GM23248 (cell line): ENCODE results near the gene TMC8. TPM values are rescaled to one million over a fixed set of nuclear protein-coding genes. Genes with fewer than 3 reads are reported as not detected.

Experiments
- DNase-seq: peaks from one replicate; pipeline ENCODE4 v3.0.0-alpha.2; 2015
- H2AFZ ChIP-seq: fragments of 200-600 bp; sonication (generic); 2 replicates; pipeline ENCODE4 v1.6.1; 2016; ENCODE audit warnings: antibody characterized with exemption
- H3F3A ChIP-seq: fragments of 200-600 bp; sonication (generic); 2 replicates; pipeline ENCODE4 v1.6.1; 2016; ENCODE audit warnings: mild to moderate bottlenecking, antibody characterized with exemption, mixed run types; ENCODE audit not compliant: insufficient read depth
- H3K27ac ChIP-seq: fragments of 200-600 bp; sonication (generic); 2 replicates; pipeline ENCODE4 v1.5.1; 2016; ENCODE audit warnings: mild to moderate bottlenecking
- H3K27me3 ChIP-seq: fragments of 200-600 bp; sonication (generic); replicated peaks from 2 replicates; pipeline ENCODE4 v1.6.1; 2016; ENCODE audit warnings: mild to moderate bottlenecking; ENCODE audit not compliant: insufficient read depth
- H3K36me3 ChIP-seq: fragments of 200-600 bp; sonication (generic); 2 replicates; pipeline ENCODE4 v1.6.1; 2016; ENCODE audit warnings: low read depth, mild to moderate bottlenecking
- H3K4me1 ChIP-seq: fragments of 200-600 bp; sonication (generic); 2 replicates; pipeline ENCODE4 v1.6.1; 2016; ENCODE audit warnings: mild to moderate bottlenecking; ENCODE audit not compliant: insufficient read depth
- H3K4me2 ChIP-seq: fragments of 200-600 bp; sonication (generic); one replicate; pipeline ENCODE4 v1.6.1; 2016; ENCODE audit warnings: mild to moderate bottlenecking; ENCODE audit not compliant: unreplicated experiment
- H3K4me3 ChIP-seq: fragments of 200-600 bp; sonication (generic); 2 replicates; pipeline ENCODE4 v1.5.1; 2016; ENCODE audit warnings: mild to moderate bottlenecking
- H3K79me2 ChIP-seq: fragments of 200-600 bp; sonication (generic); 2 replicates; pipeline ENCODE4 v1.6.1; 2016; ENCODE audit warnings: mild to moderate bottlenecking; ENCODE audit not compliant: insufficient read depth
- H3K9ac ChIP-seq: fragments of 200-600 bp; sonication (generic); 2 replicates; pipeline ENCODE4 v1.6.1; 2016; ENCODE audit warnings: mild to moderate bottlenecking
- H3K9me2 ChIP-seq: fragments of 200-600 bp; sonication (generic); 2 replicates; pipeline ENCODE4 v1.6.1; 2016; ENCODE audit warnings: mixed run types, mild to moderate bottlenecking, moderate library complexity; ENCODE audit not compliant: insufficient read depth
- H3K9me3 ChIP-seq: fragments of 200-600 bp; sonication (generic); one replicate; pipeline ENCODE4 v1.6.1; 2017; ENCODE audit warnings: low read depth
- H4K20me1 ChIP-seq: fragments of 200-600 bp; sonication (generic); 2 replicates; pipeline ENCODE4 v1.6.0; 2016; ENCODE audit not compliant: insufficient read depth
- EZH2 ChIP-seq: fragments of 200-600 bp; sonication (generic); IDR thresholded peaks from 2 replicates; pipeline ENCODE4 v1.6.1; 2018; ENCODE audit warnings: antibody characterized with exemption, mild to moderate bottlenecking; ENCODE audit not compliant: insufficient read depth, poor library complexity, severe bottlenecking
- EZH2phosphoT487 ChIP-seq: fragments of 200-600 bp; sonication (generic); IDR thresholded peaks from 2 replicates; pipeline ENCODE4 v1.6.1; 2018; ENCODE audit warnings: antibody characterized with exemption, moderate library complexity, mild to moderate bottlenecking, low read depth; ENCODE audit not compliant: insufficient read depth
- WGBS, 2 experiments: methylation state at CpG; one replicate each; pipeline ENCODE4 v1.1.6; 2015 to 2017; ENCODE audit warnings: low lambda C conversion rate in 2 of 2, low coverage in 1 of 2; ENCODE audit errors: missing lambda C conversion rate in 2 of 2; 5-methylcytosine and 5-hydroxymethylcytosine counted together
- in situ Hi-C: fragments of 300-500 bp; cut with MboI; formaldehyde crosslinking; loops from 2 replicates; pipeline ENCODE4 v1.15.0; 2020
- polyA plus RNA-seq: library from polyadenylated mRNA; unstranded; fragments of >200 nt; fragmentation: Nextera tagmentation; extraction: Ambion mirVana; gene quantifications from 2 replicates; pipeline ENCODE4 v1.2.1, GENCODE V29; 2016
- total RNA-seq: library from RNA; depleted of rRNA; stranded (reverse); fragments of >200 nt; shearing (Covaris generic); gene quantifications from 2 replicates; pipeline ENCODE4 v1.2.3, GENCODE V29; 2014

The TMC8 gene
- total and polyA plus RNA-seq, 2 experiments from 2014 or later = not detected

DNA sequence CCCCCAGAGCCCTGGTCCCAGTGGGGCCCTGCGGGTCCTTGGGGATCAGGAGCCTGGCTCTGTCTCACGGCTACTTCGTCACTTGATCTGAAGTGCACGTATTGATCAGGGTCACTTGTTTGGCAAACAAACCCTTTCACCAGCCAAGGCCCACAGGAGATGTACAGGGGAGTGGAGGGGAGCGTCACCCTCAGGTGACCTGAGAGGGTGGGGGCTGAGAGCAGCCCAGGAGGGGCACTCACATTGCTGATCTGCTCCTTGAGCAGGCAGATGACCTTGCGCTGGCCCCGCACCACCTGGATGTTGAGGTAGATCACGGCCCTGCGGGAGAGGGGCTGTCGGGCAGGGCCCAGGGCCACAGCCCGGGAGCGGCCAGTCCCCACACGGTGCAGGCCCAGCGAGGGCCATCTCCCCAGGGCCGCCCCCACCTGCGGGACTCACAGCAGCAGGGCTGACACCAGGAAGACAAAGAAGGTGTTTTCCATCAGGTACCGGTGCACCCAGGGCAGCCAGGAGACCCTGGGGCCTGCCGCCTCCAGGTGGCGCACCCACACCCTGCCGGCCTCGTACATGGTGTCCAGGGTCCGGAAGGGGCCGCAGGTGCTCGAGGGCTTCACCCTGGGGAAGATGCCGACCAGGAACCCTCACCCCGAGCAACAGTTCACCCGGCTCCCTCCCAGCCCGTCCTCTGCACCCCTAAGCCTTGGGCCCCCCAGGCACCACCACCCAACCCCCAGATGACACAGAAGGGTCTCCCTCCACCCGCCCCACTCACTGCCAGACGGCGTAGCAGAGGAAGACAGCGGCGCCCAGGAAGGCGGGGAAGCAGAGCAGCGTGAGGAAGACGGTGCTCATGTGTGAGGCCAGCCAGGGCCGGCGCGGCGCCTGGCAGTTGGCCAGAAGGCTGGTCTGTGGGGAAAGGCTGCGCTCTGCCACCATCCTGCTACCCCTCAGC lies 13.3 kb upstream of the TMC8 start:
- Histone ChIP-seq H3K4me1 (no peaks in the 10 kb centered on the region), H3K4me3 (no peak overlapping the region), H3K27ac (no peak overlapping the region), H2AFZ (no peak overlapping the region), H3F3A (no peaks in the 10 kb centered on the region), H3K36me3 (no peaks in the 10 kb centered on the region), H4K20me1 (no peaks in the 10 kb centered on the region), H3K79me2 (no peaks in the 10 kb centered on the region), H3K9me2 (no peaks in the 10 kb centered on the region), H3K9ac (no peak overlapping the region), H3K27me3 (peaks cover 19% of the 10 kb centered on the region), H3K9me3 (no peaks in the 10 kb centered on the region), H3K4me2 (no peak overlapping the region)
- no peak for TF ChIP-seq EZH2phosphoT487
- no peak for TF ChIP-seq EZH2
- in situ Hi-C loops = no loop called here
- WGBS, 2 experiments = 68 to 75% methylated on average over 33 to 41 of the region's 41 CpGs
- no peak for DNase-seq

DNA sequence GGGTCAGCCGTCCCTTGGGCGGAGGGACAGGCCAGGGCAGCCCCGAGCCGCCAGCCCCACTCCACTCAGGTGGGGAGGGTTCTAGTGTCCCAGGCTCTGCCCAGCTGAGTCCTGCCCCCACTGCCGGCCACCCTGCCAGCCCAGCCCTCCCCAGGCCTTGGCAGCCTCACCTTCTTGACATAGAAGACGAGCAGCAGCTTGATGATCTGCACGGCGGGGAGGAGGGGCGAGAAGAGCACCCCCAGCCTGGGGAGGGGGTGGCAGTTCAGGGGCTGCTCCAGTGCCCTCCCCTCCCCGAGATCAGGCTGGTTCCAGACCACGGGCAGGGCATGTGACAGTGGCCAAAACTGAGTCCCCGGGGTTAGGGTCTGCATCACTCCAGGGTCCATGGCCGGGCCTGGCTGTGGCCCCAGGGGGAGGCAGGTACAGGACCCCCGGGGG lies 11.8 kb upstream of the TMC8 start:
- no peak overlapping the region for H3K9ac ChIP-seq
- H3K4me2 ChIP-seq = no peak overlapping the region
- no peaks in the 10 kb centered on the region for H4K20me1 ChIP-seq
- H3K9me2 ChIP-seq = no peaks in the 10 kb centered on the region
- no peaks in the 10 kb centered on the region for H3K79me2 ChIP-seq
- H2AFZ ChIP-seq = no peak overlapping the region
- H3K4me1 ChIP-seq = no peaks in the 10 kb centered on the region
- no peak overlapping the region for H3K27ac ChIP-seq
- no peaks in the 10 kb centered on the region for H3F3A ChIP-seq
- WGBS, 2 experiments = 63 to 71% methylated on average over 10 to 13 of the region's 14 CpGs
- no peak for DNase-seq
- no peaks in the 10 kb centered on the region for H3K36me3 ChIP-seq
- H3K9me3 ChIP-seq = no peaks in the 10 kb centered on the region
- in situ Hi-C loops = no loop called here
- H3K4me3 ChIP-seq = no peak overlapping the region
- H3K27me3 ChIP-seq = peaks cover 16% of the 10 kb centered on the region
- TF ChIP-seq EZH2phosphoT487 = no peak
- TF ChIP-seq EZH2 = no peak

DNA sequence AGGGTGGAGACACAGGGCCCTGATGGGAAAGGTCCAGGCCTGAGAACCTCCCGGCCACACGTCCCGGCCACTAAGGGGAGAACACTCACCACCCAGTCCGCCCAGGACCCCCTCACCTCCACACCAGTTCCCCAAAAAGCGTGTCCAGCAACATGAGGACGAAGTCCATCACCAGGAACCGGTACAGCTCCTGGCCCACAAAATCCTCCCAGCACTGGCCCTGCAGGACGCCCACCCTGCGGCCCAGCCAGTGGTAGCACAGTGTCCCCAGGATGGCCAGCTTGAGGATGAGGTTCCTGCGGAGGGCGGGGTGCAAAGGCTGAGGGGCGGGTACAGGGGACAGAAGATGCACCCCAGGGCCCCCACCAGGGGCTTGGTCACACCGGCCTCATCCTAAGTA lies 10.0 kb upstream of the TMC8 start:
- H3K4me1 ChIP-seq = no peaks in the 10 kb centered on the region
- H3K27ac ChIP-seq = no peak overlapping the region
- H2AFZ ChIP-seq = no peak overlapping the region
- no peaks in the 10 kb centered on the region for H3K9me2 ChIP-seq
- TF ChIP-seq EZH2 (no peak), EZH2phosphoT487 (no peak)
- in situ Hi-C loops = no loop called here
- no peaks in the 10 kb centered on the region for H4K20me1 ChIP-seq
- H3K9ac ChIP-seq = no peak overlapping the region
- H3K4me3 ChIP-seq = no peak overlapping the region
- no peak for DNase-seq
- no peaks in the 10 kb centered on the region for H3K27me3 ChIP-seq
- H3K79me2 ChIP-seq = no peaks in the 10 kb centered on the region
- 66 to 75% methylated on average over 13 of the region's 13 CpGs for WGBS, 2 experiments
- no peaks in the 10 kb centered on the region for H3F3A ChIP-seq
- H3K4me2 ChIP-seq = no peak overlapping the region
- no peaks in the 10 kb centered on the region for H3K36me3 ChIP-seq
- H3K9me3 ChIP-seq = no peaks in the 10 kb centered on the region

DNA sequence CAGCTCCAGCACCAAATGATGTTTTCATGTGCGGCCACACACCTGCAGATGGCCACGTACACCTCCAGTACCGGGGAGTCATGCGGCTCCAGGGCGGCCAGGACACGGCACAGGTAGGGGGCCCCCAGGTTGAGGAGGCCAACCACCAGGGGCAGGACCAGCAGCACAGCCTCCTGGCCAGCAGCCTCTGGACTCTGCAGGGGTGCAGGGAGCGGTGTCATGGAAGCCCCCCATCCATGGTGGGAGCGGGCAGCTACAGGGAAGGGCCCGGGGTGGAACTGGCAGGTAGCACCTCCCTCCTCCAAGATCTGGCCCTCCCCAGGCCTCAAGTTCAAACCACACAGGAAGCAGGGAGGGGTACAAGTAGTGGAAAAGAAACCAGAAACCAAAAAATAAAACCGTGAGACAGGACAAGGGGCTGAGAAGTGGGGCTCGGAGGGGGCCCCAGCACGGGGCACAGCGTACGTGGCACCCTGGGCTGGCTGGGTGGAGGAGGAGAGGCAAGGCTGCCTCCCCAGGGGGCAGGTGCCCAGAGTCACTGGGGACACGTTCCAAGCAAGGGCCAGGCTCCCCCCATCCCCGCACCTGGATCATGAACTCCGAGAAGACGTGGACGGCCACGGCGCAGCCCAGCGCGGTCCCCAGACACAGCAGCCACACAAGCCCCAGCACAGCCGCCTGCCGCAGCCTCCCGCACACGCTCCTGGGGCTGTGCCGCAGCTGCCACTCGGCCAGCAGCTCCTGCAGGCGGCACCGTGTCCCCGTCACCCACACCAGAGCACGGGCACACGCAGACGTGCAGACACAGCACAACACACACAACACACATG lies 9.4 kb upstream of the TMC8 start:
- in situ Hi-C loops = no loop called here
- Histone ChIP-seq H3K4me3 (no peak overlapping the region), H3K4me1 (no peaks in the 10 kb centered on the region), H3K4me2 (no peak overlapping the region), H3K9me2 (no peaks in the 10 kb centered on the region), H3F3A (no peaks in the 10 kb centered on the region), H3K36me3 (no peaks in the 10 kb centered on the region), H3K9me3 (no peaks in the 10 kb centered on the region), H3K27ac (no peak overlapping the region), H3K27me3 (no peaks in the 10 kb centered on the region), H2AFZ (no peak overlapping the region), H4K20me1 (no peaks in the 10 kb centered on the region), H3K79me2 (no peaks in the 10 kb centered on the region), H3K9ac (no peak overlapping the region)
- WGBS, 2 experiments = 81% methylated on average over 16 to 33 of the region's 35 CpGs
- no peak for TF ChIP-seq EZH2phosphoT487
- DNase-seq = no peak
